B cell (primary cell): ENCODE measurements around the gene PTPRN.

Experiments used
- CTCF ChIP-seq: fragments of 200-600 bp; IDR thresholded peaks from one replicate; pipeline ENCODE4 v1.8.0; 2022; ENCODE audit warnings: antibody characterized with exemption, mild to moderate bottlenecking
- EZH2 ChIP-seq: IDR thresholded peaks from 2 replicates; pipeline ENCODE4 v1.6.1; 2012; ENCODE audit warnings: borderline replicate concordance, low read depth, mild to moderate bottlenecking, moderate library complexity, low read length; ENCODE audit not compliant: insufficient read depth, poor library complexity, severe bottlenecking

- TF ChIP-seq CTCF (no peak), EZH2 (no peak)
These were observed 26.1 kb downstream of the PTPRN start for GRCh38 chr2:219282943-219283581.
